22Rv1 (cell line): ENCODE results near the gene IFNB1.

Experiments
- H3K27ac ChIP-seq: fragments of 450-650 bp; 2 replicates; pipeline ENCODE4 v1.5.1; 2017
- ZFX ChIP-seq: fragments of 450-650 bp; IDR thresholded peaks from 2 replicates; pipeline ENCODE4 v1.6.1; 2017; ENCODE audit warnings: antibody characterized with exemption, borderline replicate concordance
- TF ChIP-seq, protein P1 (sequence below): fragments of 450-650 bp; IDR thresholded peaks from 2 replicates; pipeline ENCODE4 v1.5.1; 2017; ENCODE audit warnings: mild to moderate bottlenecking

The IFNB1 gene

DNA sequence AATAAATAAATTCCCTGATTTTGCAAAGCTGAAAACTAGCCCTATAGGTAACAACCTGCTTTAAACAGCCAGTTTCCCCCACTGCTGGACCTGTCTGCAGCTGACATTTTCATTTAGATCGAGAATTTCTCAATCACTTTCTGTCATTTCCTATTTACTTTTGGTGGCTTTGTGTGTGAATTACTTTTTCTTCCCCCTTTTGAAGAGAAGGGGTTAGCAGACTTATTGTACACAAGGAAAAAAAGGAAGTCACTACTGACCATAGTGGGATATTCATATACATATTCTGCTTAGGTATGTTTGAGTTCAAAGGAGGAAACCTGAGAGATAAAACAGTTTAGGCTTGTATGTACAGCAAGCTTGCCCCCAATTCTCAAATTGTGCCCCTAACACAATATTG is 27.0 kb upstream of the IFNB1 start:
- no peak for TF ChIP-seq ZFX
- TF ChIP-seq, protein P1, sequence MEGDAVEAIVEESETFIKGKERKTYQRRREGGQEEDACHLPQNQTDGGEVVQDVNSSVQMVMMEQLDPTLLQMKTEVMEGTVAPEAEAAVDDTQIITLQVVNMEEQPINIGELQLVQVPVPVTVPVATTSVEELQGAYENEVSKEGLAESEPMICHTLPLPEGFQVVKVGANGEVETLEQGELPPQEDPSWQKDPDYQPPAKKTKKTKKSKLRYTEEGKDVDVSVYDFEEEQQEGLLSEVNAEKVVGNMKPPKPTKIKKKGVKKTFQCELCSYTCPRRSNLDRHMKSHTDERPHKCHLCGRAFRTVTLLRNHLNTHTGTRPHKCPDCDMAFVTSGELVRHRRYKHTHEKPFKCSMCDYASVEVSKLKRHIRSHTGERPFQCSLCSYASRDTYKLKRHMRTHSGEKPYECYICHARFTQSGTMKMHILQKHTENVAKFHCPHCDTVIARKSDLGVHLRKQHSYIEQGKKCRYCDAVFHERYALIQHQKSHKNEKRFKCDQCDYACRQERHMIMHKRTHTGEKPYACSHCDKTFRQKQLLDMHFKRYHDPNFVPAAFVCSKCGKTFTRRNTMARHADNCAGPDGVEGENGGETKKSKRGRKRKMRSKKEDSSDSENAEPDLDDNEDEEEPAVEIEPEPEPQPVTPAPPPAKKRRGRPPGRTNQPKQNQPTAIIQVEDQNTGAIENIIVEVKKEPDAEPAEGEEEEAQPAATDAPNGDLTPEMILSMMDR: no peak
- no peak overlapping the region for H3K27ac ChIP-seq

DNA sequence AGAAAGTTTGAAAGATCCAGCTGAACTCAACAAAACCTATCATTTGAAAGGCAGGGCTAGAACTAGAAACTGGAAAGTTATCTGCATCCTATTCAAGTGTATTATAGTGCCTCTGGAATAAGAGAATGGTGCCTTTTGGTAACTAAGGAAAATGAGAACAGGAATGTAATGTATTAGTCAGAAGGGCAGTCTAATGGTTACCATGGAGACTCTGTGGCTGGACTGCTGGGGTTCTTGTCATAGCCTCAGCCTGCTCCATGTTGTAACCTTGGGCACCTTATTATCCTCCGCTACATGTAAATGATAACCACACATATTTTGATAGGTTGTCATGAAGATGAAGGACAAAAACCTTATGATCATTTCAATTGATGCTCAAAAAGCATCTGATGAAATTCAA is 24.6 kb upstream of the IFNB1 start:
- no peak for TF ChIP-seq ZFX
- TF ChIP-seq, protein P1: no peak
- no peak overlapping the region for H3K27ac ChIP-seq

DNA sequence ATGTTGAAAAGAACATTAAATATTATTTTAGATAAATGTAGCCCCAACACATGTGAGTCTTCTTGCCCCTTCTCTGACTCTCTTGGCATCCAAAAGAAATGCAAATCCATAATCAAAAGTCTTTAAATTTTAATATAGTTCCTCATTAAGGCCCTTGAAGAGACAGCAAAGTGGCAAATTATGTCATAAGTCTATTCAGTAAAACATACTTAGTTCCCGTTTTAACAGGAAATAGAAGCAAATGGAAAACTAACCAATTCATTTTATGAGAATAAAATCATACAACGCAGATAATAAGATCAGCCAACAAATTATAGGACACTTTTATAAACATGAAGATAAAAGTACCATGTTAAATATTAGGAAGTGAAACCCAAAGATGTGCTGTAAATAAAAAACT is 20.1 kb upstream of the IFNB1 start:
- TF ChIP-seq, protein P1: no peak
- no peak for TF ChIP-seq ZFX
- no peak overlapping the region for H3K27ac ChIP-seq

DNA sequence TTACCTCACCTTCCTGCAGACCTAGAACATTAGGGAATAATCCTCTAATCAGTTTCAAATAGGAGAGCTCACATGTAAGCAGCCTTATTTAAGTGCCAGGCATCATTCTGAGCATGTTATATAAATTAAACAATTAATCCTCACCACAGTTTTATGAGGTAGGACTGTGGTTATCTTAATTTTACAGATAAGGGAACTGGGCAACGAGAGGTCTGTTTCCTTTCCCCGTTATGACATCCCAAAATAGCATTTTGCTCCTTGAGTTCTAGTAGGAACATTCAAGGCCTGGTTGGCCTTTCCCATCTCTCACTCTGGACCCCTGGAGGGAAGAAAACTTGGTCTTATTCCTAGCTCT is 19.1 kb upstream of the IFNB1 start:
- TF ChIP-seq, protein P1: no peak
- no peak for TF ChIP-seq ZFX
- no peak overlapping the region for H3K27ac ChIP-seq

DNA sequence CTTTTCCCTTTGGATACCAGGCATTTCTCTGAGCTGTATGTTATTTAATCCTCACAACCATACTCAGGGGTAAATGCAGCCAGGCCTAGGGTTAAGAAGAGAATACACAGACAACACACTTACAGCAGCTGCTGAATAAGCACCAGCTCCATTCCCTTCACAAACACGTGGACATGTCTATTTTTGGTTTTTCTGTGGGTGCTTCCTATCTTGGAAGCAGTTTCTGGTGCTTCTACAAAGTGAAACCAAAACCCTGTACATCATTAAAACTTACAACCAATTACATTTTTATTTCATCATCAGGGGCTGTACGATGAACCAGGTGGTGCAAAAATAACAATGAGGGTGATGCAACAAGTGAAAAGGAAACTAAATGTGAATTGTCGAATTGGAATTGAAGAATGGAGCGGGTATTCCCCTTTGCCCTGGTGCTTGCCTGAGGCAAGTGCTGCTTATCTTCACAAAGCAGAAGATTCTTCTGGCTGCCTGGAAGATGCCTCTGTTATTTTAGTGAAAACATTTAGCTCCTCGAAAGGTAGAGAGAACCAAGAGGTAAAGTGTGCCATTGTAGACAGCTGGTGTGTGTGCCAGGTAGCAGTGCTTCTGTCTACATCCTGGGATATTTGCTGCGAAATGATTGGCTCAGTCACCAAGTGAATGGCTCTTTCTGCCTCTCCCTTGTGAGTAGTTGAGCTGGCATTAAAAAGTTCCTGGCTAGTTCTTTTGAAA is 18.6 kb upstream of the IFNB1 start:
- no peak for TF ChIP-seq ZFX
- TF ChIP-seq, protein P1: no peak
- H3K27ac ChIP-seq: no peak overlapping the region

DNA sequence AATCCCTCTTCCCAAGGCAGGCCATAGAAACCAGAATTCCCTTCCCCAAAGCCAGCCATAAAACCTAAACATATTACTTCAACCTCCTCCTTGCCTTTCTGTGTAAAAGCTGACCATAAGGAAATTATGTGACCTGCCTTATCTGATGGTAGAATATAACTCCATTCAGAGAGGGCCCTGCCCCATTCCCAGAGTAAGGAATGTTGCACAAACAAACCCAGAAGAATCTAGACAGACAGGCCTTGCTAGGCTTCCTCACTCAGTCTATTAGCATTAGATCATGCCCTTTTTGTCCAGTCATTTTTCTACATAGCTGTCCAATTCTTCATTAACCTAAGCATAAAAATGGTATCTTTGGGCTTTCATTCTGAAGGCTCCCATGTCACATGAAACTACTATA is 17.8 kb upstream of the IFNB1 start:
- no peak overlapping the region for H3K27ac ChIP-seq
- TF ChIP-seq, protein P1: no peak
- TF ChIP-seq ZFX: no peak

DNA sequence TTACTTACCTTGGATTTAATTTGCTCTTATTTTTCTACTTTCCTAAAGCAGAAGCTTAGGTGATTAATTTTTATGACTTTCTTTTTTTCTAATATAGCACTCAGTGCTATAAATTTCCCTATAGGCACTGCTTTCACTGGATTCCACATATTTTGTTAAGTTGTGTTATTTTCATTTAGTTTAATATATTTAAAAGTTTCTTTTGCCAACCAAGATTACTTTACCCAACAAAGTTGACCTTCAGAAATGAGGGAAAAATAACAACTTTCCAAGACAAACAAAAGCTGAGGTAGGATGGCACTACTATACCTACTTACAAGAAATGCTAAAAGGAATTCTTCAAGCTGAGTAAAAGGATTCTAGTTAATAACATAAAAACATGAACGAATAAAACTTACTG is 8.8 kb upstream of the IFNB1 start:
- H3K27ac ChIP-seq: no peak overlapping the region
- TF ChIP-seq ZFX: no peak
- TF ChIP-seq, protein P1: no peak
